Gastrocnemius medialis (tissue), 4 donors: ENCODE results near the gene STK39.

Experiments used
- POLR2A ChIP-seq, 2 donors: fragments of 450-650 bp; IDR thresholded peaks; one replicate each; pipeline ENCODE4 v1.6.1; 2017; ENCODE audit warnings: antibody characterized with exemption in 2 of 2, mild to moderate bottlenecking in 2 of 2, moderate library complexity in 2 of 2
- TF ChIP-seq, protein P1 (sequence below), 5 experiments: fragments of 450-650 bp in 3 of 5; fragments of 200-600 bp in 2 of 5; sonication (generic) in 2 of 5; IDR thresholded peaks in 4 of 5; conservative IDR thresholded peaks in 1 of 5; 1 replicate in 4 of 5; 2 replicates in 1 of 5; pipeline ENCODE4 v1.5.1; 2016 to 2019; ENCODE audit warnings: antibody characterized with exemption in 5 of 5, mild to moderate bottlenecking in 3 of 5, moderate library complexity in 3 of 5

GRCh38 chr2:168222088-168222487 is 25.3 kb downstream of the STK39 start:
- TF ChIP-seq, protein P1, sequence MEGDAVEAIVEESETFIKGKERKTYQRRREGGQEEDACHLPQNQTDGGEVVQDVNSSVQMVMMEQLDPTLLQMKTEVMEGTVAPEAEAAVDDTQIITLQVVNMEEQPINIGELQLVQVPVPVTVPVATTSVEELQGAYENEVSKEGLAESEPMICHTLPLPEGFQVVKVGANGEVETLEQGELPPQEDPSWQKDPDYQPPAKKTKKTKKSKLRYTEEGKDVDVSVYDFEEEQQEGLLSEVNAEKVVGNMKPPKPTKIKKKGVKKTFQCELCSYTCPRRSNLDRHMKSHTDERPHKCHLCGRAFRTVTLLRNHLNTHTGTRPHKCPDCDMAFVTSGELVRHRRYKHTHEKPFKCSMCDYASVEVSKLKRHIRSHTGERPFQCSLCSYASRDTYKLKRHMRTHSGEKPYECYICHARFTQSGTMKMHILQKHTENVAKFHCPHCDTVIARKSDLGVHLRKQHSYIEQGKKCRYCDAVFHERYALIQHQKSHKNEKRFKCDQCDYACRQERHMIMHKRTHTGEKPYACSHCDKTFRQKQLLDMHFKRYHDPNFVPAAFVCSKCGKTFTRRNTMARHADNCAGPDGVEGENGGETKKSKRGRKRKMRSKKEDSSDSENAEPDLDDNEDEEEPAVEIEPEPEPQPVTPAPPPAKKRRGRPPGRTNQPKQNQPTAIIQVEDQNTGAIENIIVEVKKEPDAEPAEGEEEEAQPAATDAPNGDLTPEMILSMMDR (IDR thresholded peaks at IDR 0.05 in 4 of 5, conservative IDR thresholded peaks at IDR 0.05 in 1 of 5) = no peak
- TF ChIP-seq POLR2A (IDR thresholded peaks at IDR 0.05) = no peak
